ENCODE results near the gene RPS6KA5.
"Not testable (repeated sequence)": the region's sequence is repeated elsewhere in the genome, so short reads cannot be mapped to it uniquely, and the experiment has no call there.

- not testable (repeated sequence) for TF ChIP-seq CTCF (IDR thresholded peaks at IDR 0.05; ENCODE audit: low read depth, low read length, poor library complexity, severe bottlenecking); EZH2phosphoT487 (IDR thresholded peaks at IDR 0.05; ENCODE audit: borderline replicate concordance, low read length)
These were observed 221.9 kb downstream of the RPS6KA5 start for GRCh38 chr14:90838531-90838930.

Data from DOHH2 (cell line).